Putamen (tissue), 1 donor: ENCODE measurements around the gene CNRIP1.
"Not testable (repeated sequence)": the region's sequence is repeated elsewhere in the genome, so short reads cannot be mapped to it uniquely, and the experiment has no call there.

ENCODE experiments used
- DNase-seq: peaks from one replicate; pipeline ENCODE4 v3.0.0-alpha.2; 2016; ENCODE audit warnings: low spot score

The CNRIP1 gene

DNA sequence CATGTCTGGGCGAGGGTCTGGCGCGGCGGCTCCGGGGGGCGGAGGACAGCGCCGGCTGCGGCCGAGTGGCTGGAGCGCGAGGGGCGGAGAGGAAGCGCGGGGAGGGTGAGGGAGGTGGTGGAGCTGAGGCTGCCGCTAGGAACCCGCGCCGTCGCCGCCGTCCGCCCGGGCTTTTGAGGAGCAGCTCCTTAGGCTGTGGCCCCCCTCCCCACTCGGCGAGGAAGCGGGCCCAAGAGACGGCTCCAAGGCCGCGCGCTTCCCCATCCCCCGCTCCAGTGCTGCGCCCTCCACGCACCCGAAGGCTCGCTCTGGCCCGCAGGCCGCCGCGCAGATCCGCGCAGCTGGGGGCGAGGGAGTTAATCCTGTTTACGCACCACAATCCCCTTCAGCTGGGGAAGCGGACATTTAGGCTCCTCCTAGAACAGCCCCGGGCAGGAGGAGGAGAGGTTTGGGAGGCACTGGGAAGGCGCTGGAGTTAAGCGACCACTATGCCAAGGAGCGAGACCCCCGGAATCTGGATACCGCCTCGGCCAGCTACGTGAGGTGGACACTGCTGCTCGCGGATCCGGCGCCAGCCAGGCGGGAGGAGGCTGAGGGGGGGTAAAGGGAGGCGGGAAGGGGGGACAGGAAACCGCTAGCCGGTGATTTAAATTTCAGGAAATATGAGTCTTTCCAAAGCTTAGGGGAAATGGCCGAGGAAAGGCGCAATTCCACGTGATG, at the start of gene CNRIP1:
TSS of gene CNRIP1 (minus strand) at position 552 of the 720 bp plus-strand sequence. CDS start at position 3, 549 bp downstream.
- DNase-seq = peak; percentile 65

DNA sequence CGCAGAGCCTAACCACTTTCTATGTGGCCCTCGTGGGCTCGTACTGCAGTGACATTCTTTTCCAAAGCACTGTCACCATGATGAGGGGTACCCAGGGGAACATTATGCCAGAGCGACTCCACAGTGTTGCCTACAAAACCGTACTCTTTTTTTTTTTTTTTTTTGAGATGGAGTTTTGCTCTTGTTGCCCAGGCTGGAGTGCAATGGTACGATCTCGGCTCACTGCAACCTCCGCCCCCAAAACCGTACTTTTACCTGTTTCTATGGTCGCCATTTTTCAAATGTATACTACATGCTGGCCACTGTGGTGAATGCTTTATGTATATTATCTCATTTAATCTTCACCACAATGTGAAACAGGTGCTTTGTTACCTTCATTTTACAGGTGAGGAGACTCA, 49.6 kb upstream of the CNRIP1 start:
- DNase-seq = no peak

- DNase-seq = peak; percentile 64
Observed at GRCh38 chr2:68368654-68369336, 49.0 kb upstream of the CNRIP1 start.

- DNase-seq = peak; percentile 38
Observed at GRCh38 chr2:68367953-68368653, 48.4 kb upstream of the CNRIP1 start.

- no peak for DNase-seq
Observed at GRCh38 chr2:68366083-68366560, 46.4 kb upstream of the CNRIP1 start.

DNA sequence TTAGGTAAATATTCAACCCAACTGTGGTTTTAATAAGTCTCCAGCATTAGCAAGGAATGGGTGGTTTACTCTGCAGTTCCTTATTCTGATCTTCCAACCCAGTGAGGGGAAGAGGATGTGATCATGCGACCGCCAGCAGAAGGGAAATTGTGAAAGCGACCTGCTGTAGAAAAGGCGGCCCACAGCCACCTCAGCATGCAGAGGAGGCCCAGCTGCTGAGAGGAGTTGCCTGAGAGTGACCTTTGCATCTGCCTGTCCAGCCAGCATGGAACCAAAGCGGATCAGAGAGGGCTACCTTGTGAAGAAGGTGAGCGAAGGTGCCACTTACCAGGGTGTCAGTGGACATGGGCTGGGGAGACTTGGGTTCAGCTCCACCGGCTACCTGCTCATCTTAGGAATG, 45.3 kb upstream of the CNRIP1 start, which contains the start of gene PLEK:
TSS of gene PLEK (plus strand) at position 196 of the 400 bp plus-strand sequence. CDS start at position 266, 70 bp downstream.
- peak; percentile 45 for DNase-seq

- DNase-seq = no peak
Observed at GRCh38 chr2:68363721-68364120, 44.0 kb upstream of the CNRIP1 start.

DNA sequence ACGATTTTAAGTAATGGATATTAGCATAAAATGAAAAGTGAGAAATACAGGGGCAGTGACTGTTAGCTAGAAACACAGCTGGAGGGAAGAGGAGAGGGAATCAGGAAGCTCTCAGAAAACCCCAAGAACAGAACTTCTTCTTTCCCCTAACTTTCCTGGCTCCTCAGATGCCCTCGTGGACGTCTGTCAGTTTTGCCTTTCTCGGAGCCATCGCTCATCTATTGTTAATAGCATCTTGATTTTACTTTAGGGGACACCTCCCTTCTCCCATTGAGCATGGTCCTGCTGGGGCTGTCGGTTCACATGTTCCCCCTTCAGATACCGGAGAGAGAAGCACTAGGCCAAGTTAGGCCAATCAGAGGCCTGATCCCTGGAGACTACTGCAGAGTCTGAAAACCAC, 43.0 kb upstream of the CNRIP1 start:
- DNase-seq = no peak

- peak; percentile 56 for DNase-seq
Observed at GRCh38 chr2:68362069-68362468, 42.3 kb upstream of the CNRIP1 start.

DNA sequence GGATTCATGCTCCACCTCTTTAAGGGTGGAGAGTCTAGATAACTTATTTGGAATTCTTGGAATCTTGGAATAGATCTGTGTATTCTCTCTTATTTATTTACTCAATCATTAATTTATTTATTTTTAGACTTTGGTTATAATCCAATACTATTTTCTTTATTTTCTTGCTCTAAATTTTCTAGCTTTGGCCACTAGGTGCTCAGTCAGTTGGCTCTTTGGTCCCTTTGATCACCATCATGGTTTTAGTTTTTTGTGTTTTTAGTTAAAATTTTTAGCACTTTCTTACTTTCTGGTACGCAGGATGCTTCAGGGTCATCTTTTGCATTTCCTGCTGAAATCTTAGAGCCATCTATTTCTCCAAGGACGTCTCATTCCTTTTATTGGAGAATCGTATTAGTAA, 40.1 kb upstream of the CNRIP1 start:
- DNase-seq = no peak

DNA sequence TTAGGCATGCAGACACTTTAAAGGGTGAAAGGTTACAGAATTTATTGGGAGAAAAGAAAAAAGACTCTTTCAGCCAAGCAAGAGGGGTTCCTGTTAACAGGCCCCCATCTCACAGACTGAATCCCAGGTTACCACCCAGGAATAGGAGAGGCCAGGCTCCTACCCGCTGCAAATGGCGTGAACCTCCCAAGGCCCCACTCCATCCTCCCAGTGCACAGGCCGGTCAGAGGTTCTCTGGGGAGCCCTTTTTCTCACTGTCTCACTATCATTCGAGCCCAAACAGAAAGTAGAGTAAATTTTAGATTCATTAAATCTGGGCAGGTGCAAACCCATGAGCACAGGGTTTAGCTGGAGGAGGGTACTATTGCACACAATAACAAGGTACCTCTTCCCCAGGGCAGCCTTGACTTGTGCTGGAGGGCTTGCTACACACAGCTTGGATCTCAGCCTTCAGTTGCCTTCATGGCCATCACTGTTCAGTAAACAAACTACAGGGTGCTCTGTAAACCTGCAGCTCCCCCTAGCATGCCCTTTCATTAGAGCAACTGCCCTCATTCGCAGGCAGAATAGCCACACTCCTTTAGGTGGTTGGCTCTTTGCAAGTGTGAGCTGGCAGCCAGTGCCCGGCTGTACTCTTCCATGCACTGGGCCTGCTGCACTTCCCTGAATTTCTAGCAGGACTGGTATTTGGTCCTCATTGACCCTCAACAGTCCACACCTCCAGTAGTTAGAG, 38.0 kb upstream of the CNRIP1 start:
- DNase-seq = peak; percentile 23

DNA sequence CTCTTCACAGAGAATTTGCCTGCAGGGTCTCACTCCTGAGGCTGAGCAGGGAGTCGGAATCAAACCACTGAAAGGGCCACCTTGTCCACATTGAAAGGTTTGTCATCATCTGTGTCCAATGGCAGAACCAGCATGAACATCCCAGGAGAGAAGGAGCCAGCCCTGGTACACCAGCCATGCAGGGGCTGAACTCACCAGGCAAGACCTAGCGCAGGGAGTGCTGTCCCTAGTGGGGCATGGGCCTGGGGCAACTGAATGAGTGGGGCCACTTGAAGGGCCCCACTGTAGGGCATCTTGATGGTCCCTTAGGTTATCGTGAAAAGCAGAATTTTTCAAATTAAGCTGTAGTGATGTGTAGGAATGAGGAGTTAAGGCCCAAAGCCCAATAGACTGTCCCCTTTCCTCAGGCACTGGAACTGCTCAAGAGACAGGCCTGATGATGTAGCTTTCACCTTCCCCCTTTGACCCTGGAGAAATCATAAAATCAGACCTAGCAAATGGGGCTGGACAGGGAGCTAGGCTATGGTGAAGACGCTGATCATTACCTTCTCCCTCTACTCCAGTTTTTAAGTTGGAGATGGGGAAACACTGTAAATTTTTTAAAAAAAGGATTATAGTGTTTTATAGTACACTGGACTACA, 37.0 kb upstream of the CNRIP1 start:
- DNase-seq = no peak

DNA sequence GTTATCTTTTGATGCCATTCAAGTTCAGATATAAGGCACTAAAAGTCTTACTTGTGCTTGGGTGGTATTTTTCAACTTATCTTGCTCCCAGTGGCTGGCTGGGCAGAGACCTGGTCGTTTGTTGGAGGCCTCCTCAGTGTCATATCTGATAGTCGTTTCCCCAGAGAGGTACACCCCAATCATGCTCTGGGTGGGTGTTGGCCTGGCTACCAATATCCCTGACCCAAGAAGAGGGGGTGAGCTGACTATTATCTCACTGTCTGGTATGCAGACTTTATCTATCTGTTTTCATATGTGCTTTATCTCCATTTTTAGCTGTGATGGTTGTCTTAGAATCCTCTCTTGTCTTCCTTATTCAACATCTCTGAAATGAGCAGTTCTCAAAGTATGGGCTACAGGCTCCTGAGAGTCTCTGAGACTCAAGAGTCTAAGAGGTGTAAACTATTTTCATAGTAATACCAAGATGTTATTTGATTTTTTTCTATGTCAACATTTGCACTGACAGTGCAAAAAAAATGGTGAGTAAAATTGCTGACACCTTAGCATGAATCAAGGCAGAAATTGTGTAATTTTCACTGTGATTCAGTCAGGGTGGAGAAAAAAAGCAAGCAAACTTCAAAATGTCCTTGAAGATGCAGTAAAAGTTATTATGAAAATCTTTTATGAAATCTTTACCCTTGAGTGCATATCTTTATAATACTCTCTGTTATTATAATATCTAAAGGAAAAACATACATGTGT, 33.1 kb upstream of the CNRIP1 start:
- no peak for DNase-seq

DNA sequence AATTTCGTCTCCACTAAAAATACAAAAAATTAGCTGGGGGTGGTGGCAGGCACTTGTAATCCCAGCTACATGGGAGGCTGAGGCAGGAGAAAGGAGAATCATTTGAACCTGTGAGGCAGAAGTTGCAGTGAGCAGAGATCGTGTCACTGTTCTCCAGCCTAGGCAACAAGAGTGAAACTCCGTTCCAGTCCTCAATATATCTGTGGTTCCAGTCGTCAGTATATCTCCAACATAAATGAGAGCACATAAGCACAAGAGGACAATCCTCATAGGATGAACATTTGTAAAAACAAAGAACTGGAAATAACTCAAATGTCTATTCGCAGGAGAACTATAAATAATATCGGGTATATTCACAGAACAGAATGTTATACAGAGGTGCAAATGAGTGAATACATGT, 32.2 kb upstream of the CNRIP1 start:
- DNase-seq = no peak

- DNase-seq = not testable (repeated sequence)
Observed at GRCh38 chr2:68349091-68349490, 29.3 kb upstream of the CNRIP1 start.

GRCh38 chr2:68345129-68345875, 25.6 kb upstream of the CNRIP1 start:
- no peak for DNase-seq

DNA sequence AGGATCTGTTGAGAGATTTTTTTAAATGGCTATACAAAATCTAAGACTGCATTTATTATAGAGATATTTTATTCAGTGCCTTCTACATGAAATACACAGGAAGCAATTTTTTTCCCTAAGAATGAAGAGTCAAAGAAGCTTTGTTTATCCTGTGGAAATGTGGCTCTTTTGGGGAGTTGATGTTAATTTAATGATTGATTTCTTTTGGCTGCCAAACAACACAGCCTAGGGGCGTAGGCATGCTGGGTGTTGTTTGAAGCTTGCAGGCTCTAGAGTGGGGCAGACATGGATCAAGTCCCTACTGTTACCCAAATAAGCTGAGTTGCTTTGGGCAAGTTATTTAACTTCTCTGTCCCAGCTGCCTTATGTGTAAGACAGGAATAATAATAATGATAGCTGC, 24.3 kb upstream of the CNRIP1 start:
- DNase-seq = no peak

- no peak for DNase-seq
Observed at GRCh38 chr2:68342470-68342869, 22.7 kb upstream of the CNRIP1 start.

DNA sequence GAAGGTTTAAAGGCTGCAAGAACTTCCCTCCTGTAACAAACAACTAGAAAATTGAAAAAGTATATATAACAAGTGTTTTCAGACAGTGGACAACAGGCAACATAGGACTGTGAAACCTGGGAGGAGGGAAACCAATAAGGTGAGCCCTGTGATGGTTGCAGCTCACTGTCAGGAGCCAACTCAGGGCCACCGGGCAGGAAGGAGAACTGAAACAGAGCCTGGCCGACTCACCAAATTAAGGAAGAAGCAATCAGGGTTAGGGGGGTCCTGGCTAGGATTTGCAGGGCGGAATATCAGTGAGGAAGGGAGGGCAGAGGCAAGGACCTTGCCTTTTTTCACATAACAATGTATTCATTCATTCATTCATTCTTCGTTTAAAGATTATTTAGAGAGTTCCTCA, 21.8 kb upstream of the CNRIP1 start:
- DNase-seq = no peak

DNA sequence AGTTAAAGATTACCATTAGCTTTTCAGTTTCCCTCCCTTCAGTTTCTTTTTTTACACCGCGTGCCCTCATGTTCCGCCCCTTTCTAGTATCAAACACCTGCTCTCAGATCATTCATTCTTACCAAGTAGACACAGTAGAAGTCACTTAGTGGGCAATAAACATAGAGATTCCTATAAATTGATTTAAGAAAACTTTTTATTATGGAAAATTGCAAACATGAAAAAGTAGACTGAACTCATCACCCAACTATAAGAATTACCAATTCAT, 21.2 kb upstream of the CNRIP1 start:
- no peak for DNase-seq
